Measurements from ENCODE around the gene TMEM121.

The TMEM121 gene

DNA sequence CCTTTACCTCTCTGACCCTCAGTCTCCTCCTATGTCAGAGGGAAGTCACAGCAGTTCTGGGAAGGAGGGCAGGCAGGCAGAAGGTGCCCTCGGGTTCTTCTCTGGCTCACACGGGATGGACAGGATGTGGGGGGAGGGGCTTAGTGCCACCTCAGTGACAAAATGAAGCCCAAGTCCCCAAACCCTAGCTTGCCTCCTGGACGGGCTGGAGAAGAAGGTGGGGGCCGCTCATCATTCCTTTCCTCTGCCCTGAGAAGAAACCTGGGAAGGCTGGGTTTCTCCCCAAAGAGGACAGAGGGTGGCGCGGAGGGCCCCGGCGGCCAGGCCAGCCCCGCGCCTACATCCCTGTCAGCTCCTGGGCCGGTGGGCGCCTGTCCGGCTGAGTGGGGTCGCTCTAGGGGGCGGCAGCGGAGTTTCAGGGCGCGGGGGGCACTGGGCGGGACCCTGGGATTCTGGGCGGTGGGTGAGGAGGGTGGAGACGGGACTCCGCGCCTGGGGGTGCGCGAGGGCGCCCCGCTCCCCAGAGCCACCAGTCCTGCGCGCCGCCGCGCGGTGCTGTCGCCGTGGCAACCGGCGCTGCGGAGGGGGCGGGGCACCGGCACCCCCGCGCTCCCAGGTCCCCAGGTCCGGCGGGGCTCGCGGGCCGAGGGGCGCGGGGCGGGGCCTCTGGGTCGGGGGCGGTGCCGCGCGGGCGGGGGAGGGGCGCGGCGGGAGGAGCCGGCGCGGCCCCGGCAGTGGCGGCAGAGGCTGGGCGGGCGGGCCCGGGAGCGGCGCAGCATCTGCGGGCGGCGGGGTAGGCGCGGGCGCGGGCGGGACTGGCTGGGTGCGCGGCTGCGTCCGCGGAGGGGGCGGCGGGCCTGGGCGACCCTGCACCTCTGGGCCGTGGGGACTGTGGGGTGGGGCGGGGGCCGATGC, at the start of gene TMEM121:
TSS of gene TMEM121 (plus strand) at position 723 of the 915 bp plus-strand sequence. CDS start 2,252 bp downstream, outside the sequence.
- DNase-seq (ENCODE audit: low read depth), result no peak

DNA sequence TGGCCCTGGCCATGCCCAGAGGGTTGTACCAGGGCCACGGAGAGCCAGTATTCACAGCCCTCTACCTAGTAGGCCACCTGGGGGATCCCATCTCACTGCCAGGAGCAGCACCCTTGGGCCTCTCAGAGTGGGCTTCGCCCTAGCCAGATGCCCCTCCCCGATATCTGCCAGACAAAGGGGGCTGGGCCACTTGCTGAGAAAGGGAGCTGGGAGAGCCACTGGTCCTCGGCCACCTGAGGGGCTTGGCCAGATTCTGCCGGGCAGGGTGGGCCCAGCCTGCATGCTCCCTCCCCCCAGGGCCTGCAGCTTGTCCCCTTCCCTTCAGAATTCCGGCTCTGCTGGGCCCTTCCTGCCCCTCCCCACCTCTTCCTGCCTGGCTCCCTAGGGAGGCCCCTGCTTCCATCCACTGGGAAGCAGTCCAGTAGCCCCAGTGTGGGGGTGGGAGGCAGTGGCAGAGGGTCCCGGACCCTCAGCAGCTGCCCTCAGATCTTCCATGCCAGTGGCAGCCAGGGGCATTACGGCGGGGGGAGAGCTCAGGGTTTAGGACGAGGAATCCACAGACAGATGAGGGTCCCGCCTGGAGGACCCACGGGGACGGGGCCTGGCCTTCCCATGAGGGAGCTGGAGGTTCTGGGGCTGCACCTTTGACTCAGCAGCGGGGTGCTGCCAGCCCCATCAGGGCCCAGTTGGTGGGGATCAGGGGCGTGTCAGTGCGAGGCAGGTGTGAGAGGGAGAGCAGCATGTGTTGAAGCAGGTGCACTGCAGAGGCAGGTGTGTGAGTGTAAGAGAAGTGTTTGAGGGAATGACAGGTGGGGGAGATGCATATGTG, 49.3 kb upstream of the TMEM121 start:
- no peak for DNase-seq (ENCODE audit: low read depth)

DNA sequence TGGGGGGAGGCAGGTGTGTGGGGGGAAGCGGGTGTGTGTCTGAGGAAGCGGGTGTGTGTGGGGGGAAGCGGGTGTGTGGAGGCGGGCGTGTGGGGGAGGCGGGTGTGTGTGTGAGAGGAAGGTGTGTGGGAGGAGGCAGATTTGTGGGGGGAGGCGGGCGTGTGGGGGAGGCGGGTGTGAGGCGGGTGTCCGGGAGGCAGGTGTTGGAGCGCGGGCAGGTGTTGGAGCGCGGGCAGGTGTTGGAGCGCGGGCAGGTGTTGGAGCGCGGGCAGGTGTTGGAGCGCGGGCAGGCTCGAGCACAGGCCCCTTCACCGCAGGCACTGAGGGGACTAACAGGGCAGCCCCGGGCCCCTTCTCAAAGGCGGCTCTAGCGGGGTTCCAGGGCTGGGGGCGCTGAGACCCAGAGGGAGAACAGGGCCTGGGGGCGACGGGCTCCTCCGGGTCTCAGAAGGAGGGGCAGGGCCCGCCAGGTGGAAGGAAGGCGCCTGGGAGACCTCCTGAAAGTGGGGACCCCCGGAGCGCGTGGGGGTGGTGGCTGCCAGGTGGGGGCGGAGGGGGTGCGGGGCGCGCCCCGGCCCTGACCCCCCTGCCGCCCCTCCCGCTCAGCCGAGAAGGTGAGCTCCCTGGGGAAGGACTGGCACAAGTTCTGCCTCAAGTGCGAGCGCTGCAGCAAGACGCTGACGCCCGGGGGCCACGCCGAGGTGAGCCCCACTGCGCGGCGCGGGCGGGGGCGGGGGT, 48.6 kb upstream of the TMEM121 start:
- no peak for DNase-seq (ENCODE audit: low read depth)

DNA sequence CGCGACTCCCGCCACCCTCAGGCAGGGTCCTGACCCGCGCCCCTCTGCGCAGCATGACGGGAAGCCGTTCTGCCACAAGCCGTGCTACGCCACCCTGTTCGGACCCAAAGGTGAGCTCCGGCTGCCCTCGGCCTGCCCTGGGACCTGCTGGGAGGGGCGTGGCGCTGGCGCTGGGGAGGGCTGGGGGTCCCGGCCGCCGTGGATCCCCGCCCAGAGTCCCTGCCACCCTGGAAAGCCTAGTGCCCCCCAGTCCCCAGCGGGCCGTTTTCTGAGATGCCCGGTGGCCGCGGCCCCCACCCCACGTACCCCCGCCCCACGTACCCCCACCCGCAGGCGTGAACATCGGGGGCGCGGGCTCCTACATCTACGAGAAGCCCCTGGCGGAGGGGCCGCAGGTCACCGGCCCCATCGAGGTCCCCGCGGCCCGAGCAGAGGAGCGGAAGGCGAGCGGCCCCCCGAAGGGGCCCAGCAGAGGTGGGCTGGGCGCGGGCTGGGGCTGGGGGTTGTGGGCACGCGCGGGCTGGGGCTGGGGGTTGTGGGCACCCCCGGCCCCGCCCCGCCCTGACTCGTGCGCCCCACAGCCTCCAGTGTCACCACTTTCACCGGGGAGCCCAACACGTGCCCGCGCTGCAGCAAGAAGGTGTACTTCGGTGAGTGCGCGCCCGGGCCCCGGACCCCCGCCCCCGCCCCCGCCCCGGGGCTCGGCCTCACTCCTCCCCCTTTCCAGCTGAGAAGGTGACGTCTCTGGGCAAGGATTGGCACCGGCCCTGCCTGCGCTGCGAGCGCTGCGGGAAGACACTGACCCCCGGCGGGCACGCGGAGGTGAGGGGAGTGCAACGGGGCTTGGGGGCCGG, 47.8 kb upstream of the TMEM121 start:
- DNase-seq (ENCODE audit: low read depth), result no peak

DNA sequence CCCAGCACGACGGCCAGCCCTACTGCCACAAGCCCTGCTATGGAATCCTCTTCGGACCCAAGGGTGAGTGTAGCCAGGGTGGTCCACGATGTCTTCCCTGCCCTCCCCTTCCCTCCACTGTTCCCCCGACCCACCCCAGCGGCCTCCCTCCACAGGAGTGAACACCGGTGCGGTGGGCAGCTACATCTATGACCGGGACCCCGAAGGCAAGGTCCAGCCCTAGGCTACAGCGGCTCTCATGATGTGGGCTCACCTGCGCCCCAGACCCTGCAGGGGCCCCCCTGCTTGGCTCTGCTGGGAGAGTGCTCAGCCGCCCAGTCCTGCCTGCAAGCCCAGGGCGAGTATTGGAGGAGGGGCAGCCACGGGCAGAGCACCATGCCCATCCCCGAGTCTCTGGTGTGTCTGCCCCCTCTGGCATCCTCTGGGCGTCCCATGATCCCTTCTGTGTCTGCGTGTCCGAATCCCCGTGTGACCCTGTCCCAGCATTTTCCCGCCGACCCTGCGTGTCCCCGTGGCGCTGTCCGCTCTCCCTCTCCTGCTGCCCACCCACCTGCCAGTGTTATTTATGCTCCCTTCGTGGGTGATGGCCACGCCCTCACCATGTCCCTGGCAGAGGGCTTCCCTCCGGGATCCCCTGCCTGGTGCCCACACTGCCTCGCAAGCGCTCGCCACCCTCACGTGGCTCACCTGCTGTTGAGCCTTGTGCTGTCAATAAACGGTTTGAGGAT, 46.8 kb upstream of the TMEM121 start:
- DNase-seq (ENCODE audit: low read depth), result no peak

DNA sequence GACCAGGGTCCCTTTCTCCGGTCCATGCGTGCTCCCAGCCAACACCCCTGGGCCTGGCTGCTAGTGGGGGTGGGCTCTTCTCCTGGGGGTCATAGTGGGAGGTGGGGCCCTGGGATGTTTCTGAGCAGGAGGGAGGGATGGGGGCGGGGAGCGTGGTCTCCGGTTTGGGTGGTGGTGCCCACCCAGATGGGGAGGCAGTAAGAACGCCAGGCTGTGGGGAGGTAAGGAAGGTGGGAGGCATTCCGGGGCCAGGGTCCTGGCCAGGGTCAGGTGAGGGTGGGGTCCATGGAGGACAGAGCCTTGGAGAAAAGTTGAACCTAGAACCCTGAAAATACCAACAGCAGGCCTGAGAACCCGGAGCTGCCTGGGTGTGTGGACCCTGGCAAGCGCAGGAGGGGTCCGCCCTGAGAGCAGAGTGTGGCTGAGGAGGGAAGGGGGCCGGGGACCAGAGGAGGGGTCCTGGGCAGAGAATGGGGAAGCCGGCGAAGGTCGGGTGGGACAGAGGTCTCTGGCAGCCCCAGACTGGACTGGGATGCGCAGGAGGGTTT, 46.1 kb upstream of the TMEM121 start:
- no peak for DNase-seq (ENCODE audit: low read depth)

DNA sequence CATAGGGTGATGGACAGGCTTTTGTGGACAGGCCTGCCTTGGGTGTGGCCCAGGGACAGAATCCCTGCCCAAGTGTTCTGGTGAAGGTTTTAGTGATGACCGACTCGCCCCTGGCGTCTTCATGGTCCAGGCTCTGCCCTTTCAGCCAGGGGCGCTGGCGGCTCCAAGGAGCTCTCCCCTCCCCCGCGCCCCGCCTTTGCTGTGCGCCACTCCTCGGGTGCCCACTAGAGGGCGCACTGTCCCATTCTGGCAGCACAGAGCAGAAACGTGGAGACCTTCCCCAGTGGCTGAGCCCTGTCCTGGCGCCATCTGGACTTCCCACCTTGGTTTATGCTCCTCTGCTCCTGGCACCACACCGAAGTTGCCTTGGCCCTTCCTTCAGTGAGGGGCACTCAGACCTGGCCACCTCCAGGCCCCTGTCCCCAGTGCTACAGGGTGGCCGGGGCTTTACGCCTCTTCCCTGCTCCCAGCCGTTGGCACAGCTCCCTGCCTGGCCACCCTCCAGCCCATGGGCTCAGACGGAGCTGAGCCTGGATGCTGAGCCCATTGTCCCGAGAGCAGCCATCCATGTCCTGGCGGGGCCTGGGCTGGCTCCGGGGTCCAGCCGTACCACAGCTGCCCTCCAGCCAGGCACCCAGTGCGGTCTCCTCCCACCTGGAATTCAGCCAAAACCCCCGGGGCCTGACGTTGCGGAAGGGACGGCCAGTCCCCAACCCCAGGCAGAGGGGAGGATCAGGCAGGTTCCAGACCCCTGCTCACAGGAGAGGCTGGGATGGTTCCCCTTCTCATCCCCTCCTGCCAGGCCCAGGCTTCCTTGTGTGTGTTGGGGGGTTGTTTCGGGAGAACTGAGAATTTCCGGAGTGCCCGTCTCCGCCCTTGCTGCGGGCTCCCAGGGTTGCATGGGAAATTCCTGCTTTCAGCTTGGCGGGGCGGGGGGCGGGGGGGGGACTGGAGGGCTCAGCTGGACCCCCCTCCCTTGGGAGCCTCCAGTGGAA, 45.3 kb upstream of the TMEM121 start:
- peak; percentile 79 for DNase-seq (ENCODE audit: low read depth)

DNA sequence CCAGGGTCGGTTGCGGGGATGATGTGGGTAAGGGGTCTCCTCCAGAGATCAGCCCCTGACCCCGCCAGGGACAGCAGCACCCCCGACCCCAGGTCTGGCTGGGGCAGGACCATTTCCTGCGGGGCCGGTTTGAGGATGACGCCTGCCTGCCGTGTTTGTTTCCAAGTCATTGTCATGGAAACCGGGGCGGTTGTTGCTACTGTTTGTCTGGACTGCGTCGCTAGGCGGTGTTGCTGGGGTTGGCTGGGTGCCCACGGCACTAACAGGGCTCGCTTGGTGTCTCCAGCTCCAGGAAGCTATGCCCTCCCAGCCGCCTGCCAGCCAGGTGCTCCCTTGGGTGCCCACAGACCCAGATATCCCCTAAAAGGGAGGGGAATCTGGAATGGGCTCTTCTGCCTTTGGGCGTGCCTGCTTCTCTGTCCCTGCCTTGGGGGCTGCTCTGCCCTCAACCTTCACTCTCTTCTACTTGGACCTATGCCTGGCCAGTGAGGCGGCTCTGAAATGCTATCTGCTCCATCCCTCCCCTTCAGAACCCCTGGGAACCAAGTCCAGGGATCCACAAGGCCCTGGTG, 44.4 kb upstream of the TMEM121 start:
- DNase-seq (ENCODE audit: low read depth), result peak; percentile 77

DNA sequence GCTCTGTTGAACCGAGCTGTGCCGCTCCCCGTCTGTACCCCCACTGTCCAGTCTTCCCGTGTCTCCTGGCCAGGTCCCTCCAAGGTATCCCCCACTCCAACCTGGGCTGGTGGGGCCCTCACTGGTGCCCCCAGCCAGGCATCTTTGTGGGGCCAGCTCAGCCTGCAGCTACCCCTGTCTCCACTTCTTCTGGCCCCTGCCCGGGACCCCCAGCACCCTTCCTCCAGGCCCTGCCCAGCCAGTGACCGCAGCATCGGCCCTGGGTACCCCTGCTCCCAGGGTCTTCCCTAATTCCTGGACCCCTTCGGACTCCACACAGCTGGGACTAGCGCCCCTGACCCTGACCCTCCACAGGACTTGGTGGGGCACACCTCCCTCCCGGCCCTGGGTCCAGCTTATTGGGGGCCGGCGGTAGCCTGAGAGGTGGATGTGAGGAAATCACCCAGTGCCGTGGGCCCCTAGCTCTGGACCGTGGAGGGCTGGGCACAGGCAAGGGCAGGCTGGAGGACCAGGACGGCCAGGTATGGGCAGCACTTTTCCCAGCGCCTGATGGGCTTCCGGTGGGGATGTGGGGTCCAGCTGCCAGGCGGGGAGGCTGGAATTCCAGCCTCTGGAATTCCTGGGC, 43.8 kb upstream of the TMEM121 start:
- DNase-seq (ENCODE audit: low read depth), result no peak

DNA sequence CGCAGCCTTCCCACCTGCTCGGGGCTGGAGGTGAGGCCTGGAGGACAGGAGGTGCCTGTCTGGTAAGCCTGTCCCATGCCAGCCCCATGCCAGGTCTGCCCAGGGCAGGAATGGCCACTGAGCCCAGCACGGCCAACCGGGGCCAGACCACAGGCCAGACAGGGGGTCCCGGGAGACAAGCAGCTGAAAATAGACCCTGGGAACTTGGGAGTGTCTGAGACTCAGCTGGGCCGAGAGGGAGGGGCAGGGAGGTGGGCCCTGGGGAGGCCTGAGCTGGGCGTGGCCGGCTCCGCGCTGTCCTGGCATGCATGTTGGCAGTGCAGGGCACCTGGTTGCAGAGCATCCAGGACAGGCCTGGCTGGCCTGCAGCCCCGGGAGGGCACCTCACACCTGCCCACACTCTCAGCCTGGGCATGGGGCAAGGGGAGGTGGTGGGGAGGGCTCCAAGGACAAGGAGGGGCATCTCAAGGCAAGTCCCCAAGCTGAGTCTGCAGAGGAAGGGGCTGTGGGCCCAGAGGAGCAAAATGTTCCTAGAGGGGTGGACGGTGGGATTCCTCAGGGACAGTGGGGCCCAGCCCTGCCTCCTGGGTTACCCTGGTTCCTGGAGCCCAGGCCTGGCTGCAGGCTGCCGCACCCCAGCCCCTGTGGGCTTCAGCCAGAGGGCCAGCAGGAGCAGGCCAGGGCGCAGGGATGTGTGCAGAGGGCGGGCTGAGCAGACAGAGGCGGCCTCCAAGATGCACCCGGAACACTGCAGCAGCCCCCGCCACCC, 42.9 kb upstream of the TMEM121 start:
- no peak for DNase-seq (ENCODE audit: low read depth)

DNA sequence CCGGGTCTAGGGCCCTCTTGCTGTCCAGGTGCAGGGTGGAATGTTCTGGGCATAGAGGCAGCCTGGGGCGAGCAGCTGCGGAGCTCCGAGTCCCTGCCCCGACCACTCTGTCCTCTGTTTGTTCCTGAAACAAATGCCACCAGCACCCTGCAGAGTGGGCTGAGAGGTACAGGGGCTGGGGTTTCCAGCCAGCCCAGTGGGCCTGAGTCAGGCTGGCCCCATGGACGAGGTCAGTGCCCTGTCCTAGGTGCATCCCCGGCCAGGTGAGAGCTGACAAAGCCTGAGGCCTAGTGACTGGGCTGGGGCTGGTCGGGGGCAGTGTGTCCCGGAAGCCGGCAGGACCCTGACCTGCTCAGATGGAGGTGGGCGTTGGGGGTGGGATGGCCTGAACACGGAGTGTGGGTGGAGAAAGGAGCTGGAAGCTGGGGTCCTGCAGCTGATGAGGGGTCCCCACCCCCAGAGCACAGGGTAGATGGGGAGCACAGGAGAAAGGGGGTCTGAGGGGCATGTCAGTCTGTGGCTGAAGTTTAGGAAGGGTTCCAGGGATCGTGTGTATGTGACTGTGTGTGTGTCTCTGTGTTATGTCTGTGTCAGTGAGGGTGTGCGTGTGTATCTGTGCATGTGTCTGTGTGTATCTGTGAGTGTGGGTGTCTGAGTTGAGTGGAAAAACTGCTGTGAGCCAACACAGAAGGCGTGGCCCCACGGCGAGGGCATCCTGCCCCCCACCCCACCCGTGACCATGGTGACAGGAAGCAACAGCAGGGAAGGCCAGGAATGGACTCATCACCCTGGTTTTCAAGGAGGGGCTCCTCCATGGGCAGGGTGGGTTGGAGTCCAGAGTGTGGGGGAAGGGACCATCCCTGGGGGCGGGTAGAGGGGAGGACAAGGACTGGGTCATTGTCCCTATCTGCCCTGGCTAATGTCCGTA, 42.0 kb upstream of the TMEM121 start:
- DNase-seq (ENCODE audit: low read depth), result no peak

DNA sequence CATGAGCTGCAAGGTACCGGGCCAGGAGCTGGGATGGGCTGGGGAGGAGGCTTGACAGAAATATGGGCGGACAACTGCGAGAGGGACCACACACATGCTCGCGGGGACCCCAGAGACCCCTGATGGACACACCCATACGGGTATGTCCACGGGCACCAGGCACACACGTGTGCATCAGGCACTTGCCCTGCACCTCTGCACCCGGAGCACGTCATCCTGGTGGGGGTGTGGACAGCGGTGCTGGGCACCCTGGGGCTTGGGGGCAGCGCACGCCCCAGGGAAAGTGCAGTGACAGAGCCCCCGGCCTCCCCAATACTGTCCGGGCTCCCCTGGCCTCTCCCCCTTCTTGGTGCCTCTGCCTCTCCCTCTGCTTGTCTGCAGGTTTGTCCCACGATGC, 41.4 kb upstream of the TMEM121 start:
- no peak for DNase-seq (ENCODE audit: low read depth)

DNA sequence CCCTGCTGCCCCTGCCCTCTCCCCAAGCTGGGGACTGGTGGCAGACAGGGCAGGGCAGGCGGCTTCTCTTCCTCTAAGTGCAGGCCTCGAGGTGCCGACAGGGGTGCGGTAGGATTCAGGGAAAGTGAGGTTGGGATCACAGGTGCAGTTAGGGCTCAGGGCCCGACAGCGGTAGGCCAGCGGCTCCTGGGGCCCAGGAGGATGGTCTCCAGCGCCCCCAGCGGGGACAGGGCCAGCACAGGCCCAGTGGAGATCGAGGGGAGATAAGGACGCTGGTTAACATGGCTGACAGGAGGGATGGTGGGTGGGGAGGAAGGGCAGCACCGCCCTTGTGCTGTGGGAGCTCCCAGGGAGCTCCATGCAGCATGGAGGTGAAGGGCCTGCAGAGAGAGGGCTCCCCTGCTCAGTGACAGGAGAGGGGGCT, 40.6 kb upstream of the TMEM121 start:
- no peak for DNase-seq (ENCODE audit: low read depth)

DNA sequence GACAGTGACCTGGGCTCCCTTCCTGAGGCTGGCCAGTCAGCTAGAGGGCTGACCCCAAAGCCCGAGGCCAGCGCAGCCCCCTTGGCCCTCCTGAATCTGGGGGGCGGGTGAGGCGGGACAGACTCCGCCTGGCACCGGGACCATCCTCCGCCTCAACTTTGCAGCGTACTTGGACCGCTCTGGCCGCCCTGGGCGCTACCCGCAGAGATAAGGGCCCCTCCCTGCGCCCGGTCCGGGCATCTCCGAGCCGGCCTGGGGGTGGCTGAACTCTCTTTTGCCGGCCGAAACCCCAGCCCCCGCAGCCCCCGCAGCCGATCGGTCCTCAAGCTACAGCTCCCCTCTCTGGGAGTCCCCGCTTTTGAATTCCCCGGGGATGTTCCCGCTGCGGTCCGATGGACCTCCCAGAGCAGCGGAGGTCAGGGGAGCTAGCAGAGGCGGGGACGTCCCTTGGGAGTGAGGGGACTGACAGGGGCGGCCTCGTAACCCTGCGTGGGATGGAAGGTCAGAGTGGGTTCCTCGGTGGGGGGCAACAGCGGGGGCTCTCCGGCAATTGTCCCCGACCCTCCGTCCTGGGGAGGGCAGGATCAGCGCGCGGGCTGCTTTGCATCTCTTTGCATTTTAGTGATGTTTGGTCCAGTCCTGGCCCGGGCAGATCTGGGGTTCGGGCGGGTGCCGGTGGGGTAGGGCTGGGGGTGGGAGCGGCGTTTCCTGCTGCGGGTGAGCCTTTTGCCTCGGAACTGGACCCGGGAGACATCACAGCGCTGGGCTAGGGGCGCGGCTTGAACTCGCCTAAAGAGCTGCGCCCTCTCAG, 40.0 kb upstream of the TMEM121 start, which contains the start of gene CRIP1:
TSS of gene CRIP1 (plus strand) at position 724 of the 811 bp plus-strand sequence. CDS start 374 bp downstream, outside the sequence.
- DNase-seq (ENCODE audit: low read depth), result no peak

DNA sequence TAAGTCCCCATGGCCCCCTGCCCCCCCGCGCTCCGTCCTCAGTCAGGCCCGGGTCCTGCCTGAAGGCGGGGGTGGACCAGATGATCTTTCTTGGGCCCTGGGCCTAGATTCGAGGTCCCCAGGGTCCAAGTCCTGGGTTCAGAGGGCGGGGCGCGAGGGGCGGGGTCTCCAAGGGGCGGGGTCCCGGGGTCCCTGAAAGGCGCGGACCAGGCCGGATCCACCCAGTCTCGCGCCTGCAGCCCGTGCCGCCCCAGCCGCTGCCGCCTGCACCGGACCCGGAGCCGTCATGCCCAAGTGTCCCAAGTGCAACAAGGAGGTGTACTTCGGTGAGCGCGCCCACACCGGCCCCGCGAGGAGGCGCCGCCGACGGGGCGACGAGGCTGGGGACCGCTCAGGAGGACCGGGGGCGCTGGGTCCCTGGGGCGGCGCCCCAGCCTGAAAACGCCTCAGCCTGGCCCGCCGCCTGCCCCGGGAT, 39.4 kb upstream of the TMEM121 start:
- DNase-seq (ENCODE audit: low read depth), result no peak
